HepG2 (cell line): ENCODE results near the gene SLC12A3. TPM values are rescaled to one million over a fixed set of nuclear protein-coding genes. Genes with fewer than 3 reads are reported as not detected.

Experiments
- CAMTA2 ChIP-seq: sonication (generic); formaldehyde crosslinking; IDR thresholded peaks from 2 replicates; pipeline ENCODE4 v1.4.0; 2020; ENCODE audit warnings: mild to moderate bottlenecking, missing genetic modification reagents, borderline replicate concordance
- ELF1 ChIP-seq: sonication (generic); formaldehyde crosslinking; IDR thresholded peaks from 2 replicates; pipeline ENCODE4 v1.4.0; 2020; ENCODE audit warnings: missing genetic modification reagents
- ISL2 ChIP-seq: sonication (generic); formaldehyde crosslinking; IDR thresholded peaks from 2 replicates; pipeline ENCODE4 v1.5.0; 2020; ENCODE audit warnings: missing genetic modification reagents
- MAZ ChIP-seq, 2 experiments: sonication (generic) in 1 of 2; formaldehyde crosslinking in 1 of 2; IDR thresholded peaks; 2 replicates each; pipeline versions ENCODE4 v1.5.0 to v1.6.1; 2012 to 2020; ENCODE audit warnings: low read depth in 2 of 2, mild to moderate bottlenecking in 2 of 2, borderline replicate concordance in 1 of 2, improper control_type of control experiment in 1 of 2, low read length in 1 of 2, missing genetic modification reagents in 1 of 2, moderate library complexity in 1 of 2
- MEIS1 ChIP-seq: sonication (generic); formaldehyde crosslinking; IDR thresholded peaks from 2 replicates; pipeline ENCODE4 v1.9.0; 2021; ENCODE audit warnings: mild to moderate bottlenecking, missing genetic modification reagents, moderate library complexity, borderline replicate concordance
- STAG1 ChIP-seq: sonication (generic); formaldehyde crosslinking; IDR thresholded peaks from 2 replicates; pipeline ENCODE4 v1.4.0; 2020; ENCODE audit warnings: missing genetic modification reagents
- ZNF180 ChIP-seq: sonication (generic); formaldehyde crosslinking; IDR thresholded peaks from 2 replicates; pipeline ENCODE4 v1.4.0; 2020; ENCODE audit warnings: low read depth, missing genetic modification reagents, borderline replicate concordance
- ZNF230 ChIP-seq: sonication (generic); formaldehyde crosslinking; IDR thresholded peaks from 2 replicates; pipeline ENCODE4 v1.4.0; 2020; ENCODE audit warnings: mild to moderate bottlenecking, missing genetic modification reagents
- ZNF34 ChIP-seq: sonication (generic); formaldehyde crosslinking; IDR thresholded peaks from 2 replicates; pipeline ENCODE4 v1.4.0; 2020; ENCODE audit warnings: mild to moderate bottlenecking, missing genetic modification reagents, borderline replicate concordance
- ZNF616 ChIP-seq: sonication (generic); formaldehyde crosslinking; IDR thresholded peaks from 2 replicates; pipeline ENCODE4 v1.5.0; 2020; ENCODE audit warnings: low read depth, mild to moderate bottlenecking, missing genetic modification reagents
- ZNF629 ChIP-seq: sonication (generic); formaldehyde crosslinking; conservative IDR thresholded peaks from 2 replicates; pipeline ENCODE4 v1.5.0; 2020; ENCODE audit warnings: missing genetic modification reagents
- polyA plus RNA-seq, 8 experiments: library from polyadenylated mRNA; depleted of rRNA in 3 of 8; stranded (reverse) in 7 of 8; unstranded in 1 of 8; fragments of >200 nt; fragmentation: Illumina TruSeq in 4 of 8; extraction: Trizol in 4 of 8; gene quantifications; 2 replicates each; pipeline versions ENCODE4 v1.2.1 to v1.2.3, GENCODE V29; 2011 to 2016; ENCODE audit warnings: low read depth in 4 of 8, missing spikeins in 1 of 8, mixed read lengths in 1 of 8; ENCODE audit not compliant: insufficient read depth in 1 of 8
- total RNA-seq, 5 experiments: library from RNA; depleted of rRNA; stranded (reverse); fragments of >200 nt; fragmentation: Illumina TruSeq; extraction: Trizol; gene quantifications; 2 replicates each; pipeline ENCODE4 v1.2.3, GENCODE V29; 2016; ENCODE audit warnings: low read depth in 1 of 5
- TF ChIP-seq, protein P1 (sequence below): sonication (generic); formaldehyde crosslinking; IDR thresholded peaks from 2 replicates; pipeline ENCODE4 v1.4.0; 2020; ENCODE audit warnings: mild to moderate bottlenecking, missing genetic modification reagents
- TF ChIP-seq, protein P2 (sequence below): sonication (generic); formaldehyde crosslinking; IDR thresholded peaks from 2 replicates; pipeline ENCODE4 v1.4.0; 2020; ENCODE audit warnings: missing genetic modification reagents
- TF ChIP-seq, protein P3 (sequence below): sonication (generic); formaldehyde crosslinking; IDR thresholded peaks from 2 replicates; pipeline ENCODE4 v1.4.0; 2020; ENCODE audit warnings: mild to moderate bottlenecking, missing genetic modification reagents
- TF ChIP-seq, protein P4 (sequence below): sonication (generic); formaldehyde crosslinking; conservative IDR thresholded peaks from 2 replicates; pipeline ENCODE4 v1.4.0; 2020; ENCODE audit warnings: missing genetic modification reagents
- TF ChIP-seq, protein P5 (sequence below): sonication (generic); formaldehyde crosslinking; IDR thresholded peaks from 2 replicates; pipeline ENCODE4 v1.9.0; 2021; ENCODE audit warnings: missing genetic modification reagents, mild to moderate bottlenecking, borderline replicate concordance

SLC12A3 gene
- total and polyA plus RNA-seq, 2 of the 13 experiments (the other 11 are each of a cell fraction or from before 2014, with no cell fraction given) = 6.2 TPM; not detected in 1

DNA sequence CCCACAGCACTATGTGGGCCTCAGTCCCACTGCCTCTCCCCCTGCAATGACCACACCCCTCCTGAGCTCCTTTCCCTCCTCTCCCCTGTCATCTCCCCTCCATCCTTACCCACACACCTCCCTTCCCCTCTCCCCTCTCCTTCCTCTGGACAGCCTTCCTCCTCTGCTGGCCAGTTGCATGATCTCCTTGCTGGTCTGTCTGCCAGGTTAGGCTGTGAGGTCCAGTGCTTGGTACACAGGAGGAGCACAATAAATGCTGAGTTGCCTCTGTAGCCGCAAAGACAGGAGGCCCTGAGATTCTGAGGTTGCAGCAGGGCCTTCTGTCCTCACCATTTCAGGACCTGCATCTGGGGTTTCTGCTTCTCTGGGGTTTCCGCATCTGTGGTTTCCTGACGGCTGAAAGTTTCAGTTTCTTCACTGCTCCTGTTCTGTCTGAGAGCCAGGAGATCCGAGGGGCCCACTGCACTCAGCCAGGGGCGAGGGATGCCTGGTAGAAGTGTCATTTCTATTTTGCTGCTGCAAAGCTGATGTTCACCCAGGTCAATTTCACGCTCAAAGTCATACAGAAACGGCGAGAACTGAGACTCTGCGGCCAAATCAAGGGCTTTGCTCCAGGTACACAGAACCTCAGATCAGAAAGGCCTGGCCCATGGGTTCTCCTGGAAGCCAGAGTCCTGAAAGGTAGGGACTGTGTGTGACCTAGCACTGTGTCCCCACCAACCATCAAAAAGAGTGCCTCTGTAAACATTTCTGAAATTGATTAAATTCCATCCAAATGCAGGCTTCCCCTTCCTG, 4.6 kb upstream of the SLC12A3 start (continued):
- TF ChIP-seq ZNF616 (0 out of 2 replicates have a peak, but pooled peaks have one; percentile 5), MAZ (IDR thresholded peaks at IDR 0.05; ENCODE audit: borderline replicate concordance, low read depth, low read length) (no peak), MAZ (CRISPR knock-in tag; IDR thresholded peaks at IDR 0.05; ENCODE audit: low read depth) (no peak), ZNF34 (CRISPR knock-in tag) (no peak), MEIS1 (no peak), STAG1 (CRISPR knock-in tag) (peak; percentile 12; the same call in 1 of the 2 replicates), ZNF629 (CRISPR knock-in tag) (0 out of 2 replicates have a peak, but pooled peaks have one; percentile 10), ZNF180 (0 out of 2 replicates have a peak, but pooled peaks have one; percentile 29), ELF1 (no peak), ISL2 (0 out of 2 replicates have a peak, but pooled peaks have one; percentile 37), ZNF230 (CRISPR knock-in tag) (no peak), CAMTA2 (CRISPR knock-in tag) (no peak)
- TF ChIP-seq, protein P1, sequence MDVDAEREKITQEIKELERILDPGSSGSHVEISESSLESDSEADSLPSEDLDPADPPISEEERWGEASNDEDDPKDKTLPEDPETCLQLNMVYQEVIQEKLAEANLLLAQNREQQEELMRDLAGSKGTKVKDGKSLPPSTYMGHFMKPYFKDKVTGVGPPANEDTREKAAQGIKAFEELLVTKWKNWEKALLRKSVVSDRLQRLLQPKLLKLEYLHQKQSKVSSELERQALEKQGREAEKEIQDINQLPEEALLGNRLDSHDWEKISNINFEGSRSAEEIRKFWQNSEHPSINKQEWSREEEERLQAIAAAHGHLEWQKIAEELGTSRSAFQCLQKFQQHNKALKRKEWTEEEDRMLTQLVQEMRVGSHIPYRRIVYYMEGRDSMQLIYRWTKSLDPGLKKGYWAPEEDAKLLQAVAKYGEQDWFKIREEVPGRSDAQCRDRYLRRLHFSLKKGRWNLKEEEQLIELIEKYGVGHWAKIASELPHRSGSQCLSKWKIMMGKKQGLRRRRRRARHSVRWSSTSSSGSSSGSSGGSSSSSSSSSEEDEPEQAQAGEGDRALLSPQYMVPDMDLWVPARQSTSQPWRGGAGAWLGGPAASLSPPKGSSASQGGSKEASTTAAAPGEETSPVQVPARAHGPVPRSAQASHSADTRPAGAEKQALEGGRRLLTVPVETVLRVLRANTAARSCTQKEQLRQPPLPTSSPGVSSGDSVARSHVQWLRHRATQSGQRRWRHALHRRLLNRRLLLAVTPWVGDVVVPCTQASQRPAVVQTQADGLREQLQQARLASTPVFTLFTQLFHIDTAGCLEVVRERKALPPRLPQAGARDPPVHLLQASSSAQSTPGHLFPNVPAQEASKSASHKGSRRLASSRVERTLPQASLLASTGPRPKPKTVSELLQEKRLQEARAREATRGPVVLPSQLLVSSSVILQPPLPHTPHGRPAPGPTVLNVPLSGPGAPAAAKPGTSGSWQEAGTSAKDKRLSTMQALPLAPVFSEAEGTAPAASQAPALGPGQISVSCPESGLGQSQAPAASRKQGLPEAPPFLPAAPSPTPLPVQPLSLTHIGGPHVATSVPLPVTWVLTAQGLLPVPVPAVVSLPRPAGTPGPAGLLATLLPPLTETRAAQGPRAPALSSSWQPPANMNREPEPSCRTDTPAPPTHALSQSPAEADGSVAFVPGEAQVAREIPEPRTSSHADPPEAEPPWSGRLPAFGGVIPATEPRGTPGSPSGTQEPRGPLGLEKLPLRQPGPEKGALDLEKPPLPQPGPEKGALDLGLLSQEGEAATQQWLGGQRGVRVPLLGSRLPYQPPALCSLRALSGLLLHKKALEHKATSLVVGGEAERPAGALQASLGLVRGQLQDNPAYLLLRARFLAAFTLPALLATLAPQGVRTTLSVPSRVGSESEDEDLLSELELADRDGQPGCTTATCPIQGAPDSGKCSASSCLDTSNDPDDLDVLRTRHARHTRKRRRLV (CRISPR knock-in tag) = 0 out of 2 replicates have a peak, but pooled peaks have one; percentile 47
- TF ChIP-seq, protein P2, sequence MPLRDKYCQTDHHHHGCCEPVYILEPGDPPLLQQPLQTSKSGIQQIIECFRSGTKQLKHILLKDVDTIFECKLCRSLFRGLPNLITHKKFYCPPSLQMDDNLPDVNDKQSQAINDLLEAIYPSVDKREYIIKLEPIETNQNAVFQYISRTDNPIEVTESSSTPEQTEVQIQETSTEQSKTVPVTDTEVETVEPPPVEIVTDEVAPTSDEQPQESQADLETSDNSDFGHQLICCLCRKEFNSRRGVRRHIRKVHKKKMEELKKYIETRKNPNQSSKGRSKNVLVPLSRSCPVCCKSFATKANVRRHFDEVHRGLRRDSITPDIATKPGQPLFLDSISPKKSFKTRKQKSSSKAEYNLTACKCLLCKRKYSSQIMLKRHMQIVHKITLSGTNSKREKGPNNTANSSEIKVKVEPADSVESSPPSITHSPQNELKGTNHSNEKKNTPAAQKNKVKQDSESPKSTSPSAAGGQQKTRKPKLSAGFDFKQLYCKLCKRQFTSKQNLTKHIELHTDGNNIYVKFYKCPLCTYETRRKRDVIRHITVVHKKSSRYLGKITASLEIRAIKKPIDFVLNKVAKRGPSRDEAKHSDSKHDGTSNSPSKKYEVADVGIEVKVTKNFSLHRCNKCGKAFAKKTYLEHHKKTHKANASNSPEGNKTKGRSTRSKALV = 0 out of 2 replicates have a peak, but pooled peaks have one; percentile 52
- TF ChIP-seq, protein P3, sequence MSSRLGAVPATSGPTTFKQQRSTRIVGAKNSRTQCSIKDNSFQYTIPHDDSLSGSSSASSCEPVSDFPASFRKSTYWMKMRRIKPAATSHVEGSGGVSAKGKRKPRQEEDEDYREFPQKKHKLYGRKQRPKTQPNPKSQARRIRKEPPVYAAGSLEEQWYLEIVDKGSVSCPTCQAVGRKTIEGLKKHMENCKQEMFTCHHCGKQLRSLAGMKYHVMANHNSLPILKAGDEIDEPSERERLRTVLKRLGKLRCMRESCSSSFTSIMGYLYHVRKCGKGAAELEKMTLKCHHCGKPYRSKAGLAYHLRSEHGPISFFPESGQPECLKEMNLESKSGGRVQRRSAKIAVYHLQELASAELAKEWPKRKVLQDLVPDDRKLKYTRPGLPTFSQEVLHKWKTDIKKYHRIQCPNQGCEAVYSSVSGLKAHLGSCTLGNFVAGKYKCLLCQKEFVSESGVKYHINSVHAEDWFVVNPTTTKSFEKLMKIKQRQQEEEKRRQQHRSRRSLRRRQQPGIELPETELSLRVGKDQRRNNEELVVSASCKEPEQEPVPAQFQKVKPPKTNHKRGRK = no peak
- TF ChIP-seq, protein P4, sequence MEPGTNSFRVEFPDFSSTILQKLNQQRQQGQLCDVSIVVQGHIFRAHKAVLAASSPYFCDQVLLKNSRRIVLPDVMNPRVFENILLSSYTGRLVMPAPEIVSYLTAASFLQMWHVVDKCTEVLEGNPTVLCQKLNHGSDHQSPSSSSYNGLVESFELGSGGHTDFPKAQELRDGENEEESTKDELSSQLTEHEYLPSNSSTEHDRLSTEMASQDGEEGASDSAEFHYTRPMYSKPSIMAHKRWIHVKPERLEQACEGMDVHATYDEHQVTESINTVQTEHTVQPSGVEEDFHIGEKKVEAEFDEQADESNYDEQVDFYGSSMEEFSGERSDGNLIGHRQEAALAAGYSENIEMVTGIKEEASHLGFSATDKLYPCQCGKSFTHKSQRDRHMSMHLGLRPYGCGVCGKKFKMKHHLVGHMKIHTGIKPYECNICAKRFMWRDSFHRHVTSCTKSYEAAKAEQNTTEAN (CRISPR knock-in tag) = peak; percentile 16; the same call in 1 of the 2 replicates
- TF ChIP-seq, protein P5, sequence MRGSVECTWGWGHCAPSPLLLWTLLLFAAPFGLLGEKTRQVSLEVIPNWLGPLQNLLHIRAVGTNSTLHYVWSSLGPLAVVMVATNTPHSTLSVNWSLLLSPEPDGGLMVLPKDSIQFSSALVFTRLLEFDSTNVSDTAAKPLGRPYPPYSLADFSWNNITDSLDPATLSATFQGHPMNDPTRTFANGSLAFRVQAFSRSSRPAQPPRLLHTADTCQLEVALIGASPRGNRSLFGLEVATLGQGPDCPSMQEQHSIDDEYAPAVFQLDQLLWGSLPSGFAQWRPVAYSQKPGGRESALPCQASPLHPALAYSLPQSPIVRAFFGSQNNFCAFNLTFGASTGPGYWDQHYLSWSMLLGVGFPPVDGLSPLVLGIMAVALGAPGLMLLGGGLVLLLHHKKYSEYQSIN (CRISPR knock-in tag) = no peak
